ENCODE results near the gene RHOXF1. TPM values are rescaled to one million over a fixed set of nuclear protein-coding genes. Genes with fewer than 3 reads are reported as not detected.
"Not testable (repeated sequence)": the region's sequence is repeated elsewhere in the genome, so short reads cannot be mapped to it uniquely, and the experiment has no call there.

The RHOXF1 gene
- not detected in 2 replicates for total RNA-seq

- DNase-seq (ENCODE audit: low read depth, low spot score) = no peak
Observed at GRCh38 chrX:120115438-120115963, at the start of gene RHOXF1. Gene RHOXF1 (minus strand): TSS chrX:120115913. CDS start chrX:120115862, 51 bp downstream.

GRCh38 chrX:120159086-120159485 is 43.4 kb upstream of the RHOXF1 start:
- DNase-seq (ENCODE audit: low read depth, low spot score) = not testable (repeated sequence)

GRCh38 chrX:120158313-120158712 is 42.6 kb upstream of the RHOXF1 start, which contains the start of gene RHOXF2:
Gene RHOXF2 (plus strand): TSS chrX:120158613. CDS start chrX:120158751, 138 bp downstream.
- DNase-seq (ENCODE audit: low read depth, low spot score) = not testable (repeated sequence)

GRCh38 chrX:120150109-120150744 is 34.5 kb upstream of the RHOXF1 start:
- not testable (repeated sequence) for DNase-seq (ENCODE audit: low read depth, low spot score)

- no peak for DNase-seq (ENCODE audit: low read depth, low spot score)
Observed at GRCh38 chrX:120147537-120147936, 31.8 kb upstream of the RHOXF1 start.

GRCh38 chrX:120146323-120146722 is 30.6 kb upstream of the RHOXF1 start:
- not testable (repeated sequence) for DNase-seq (ENCODE audit: low read depth, low spot score)

- no peak for DNase-seq (ENCODE audit: low read depth, low spot score)
Observed at GRCh38 chrX:120145295-120145925, 29.7 kb upstream of the RHOXF1 start.

- DNase-seq (ENCODE audit: low read depth, low spot score) = no peak
Observed at GRCh38 chrX:120144178-120144844, 28.6 kb upstream of the RHOXF1 start.

- no peak for DNase-seq (ENCODE audit: low read depth, low spot score)
Observed at GRCh38 chrX:120140293-120140981, 24.7 kb upstream of the RHOXF1 start.

- DNase-seq (ENCODE audit: low read depth, low spot score) = no peak
Observed at GRCh38 chrX:120137439-120137838, 21.7 kb upstream of the RHOXF1 start.

GRCh38 chrX:120136840-120137239 is 21.1 kb upstream of the RHOXF1 start:
- no peak for DNase-seq (ENCODE audit: low read depth, low spot score)

GRCh38 chrX:120136128-120136527 is 20.4 kb upstream of the RHOXF1 start:
- no peak for DNase-seq (ENCODE audit: low read depth, low spot score)

- not testable (repeated sequence) for DNase-seq (ENCODE audit: low read depth, low spot score)
Observed at GRCh38 chrX:120128306-120128846, 12.7 kb upstream of the RHOXF1 start.

- DNase-seq (ENCODE audit: low read depth, low spot score) = no peak
Observed at GRCh38 chrX:120125444-120125843, 9.7 kb upstream of the RHOXF1 start.

GRCh38 chrX:120120223-120120622 is 4.5 kb upstream of the RHOXF1 start:
- no peak for DNase-seq (ENCODE audit: low read depth, low spot score)

GRCh38 chrX:120111611-120112010 is 4.1 kb downstream of the RHOXF1 start:
- DNase-seq (ENCODE audit: low read depth, low spot score) = no peak

- DNase-seq (ENCODE audit: low read depth, low spot score) = no peak
Observed at GRCh38 chrX:120109378-120109777, 6.3 kb downstream of the RHOXF1 start.

GRCh38 chrX:120104707-120105106 is 11.0 kb downstream of the RHOXF1 start:
- DNase-seq (ENCODE audit: low read depth, low spot score) = not testable (repeated sequence)

GRCh38 chrX:120101057-120101456 is 14.7 kb downstream of the RHOXF1 start:
- DNase-seq (ENCODE audit: low read depth, low spot score) = not testable (repeated sequence)

GRCh38 chrX:120090208-120090607 is 25.5 kb downstream of the RHOXF1 start:
- DNase-seq (ENCODE audit: low read depth, low spot score) = no peak

GRCh38 chrX:120087289-120088017 is 28.3 kb downstream of the RHOXF1 start:
- no peak for DNase-seq (ENCODE audit: low read depth, low spot score)

All from pulmonary artery endothelial cell (primary cell).